MCF 10A (cell line): ENCODE data around the gene GRHPR. TPM values are rescaled to one million over a fixed set of nuclear protein-coding genes. Genes with fewer than 3 reads are reported as not detected.

Experiments used
- BruUV-seq: library from RNA; stranded (reverse); fragments of 400-500 nt; replicated peaks from 2 replicates; lab custom pipeline; 2021; lab: Mats Ljungman, UMichigan
- CTCF ChIA-PET: fragments of 300-600 bp; sonication (Branson Sonifier 250); formaldehyde crosslinking; extraction: SDS; loops from one replicate; lab custom pipeline; 2021; ENCODE audit warnings: antibody characterized with exemption, inconsistent platforms; lab: Yijun Ruan, JAX
- POLR2A ChIA-PET: fragments of 300-600, 350-650 bp; sonication (Branson Sonifier 250); formaldehyde crosslinking; extraction: SDS; loops from one replicate; lab custom pipeline; 2020; ENCODE audit warnings: antibody characterized with exemption, inconsistent platforms; lab: Yijun Ruan, JAX
- DNase-seq: peaks from one replicate; pipeline ENCODE4 v3.0.0-alpha.2; 2018; ENCODE audit not compliant: unreplicated experiment
- H3K27ac Mint-ChIP-seq: one replicate; pipeline ENCODE4 v1.8.0; 2022; ENCODE audit warnings: mild to moderate bottlenecking, low read depth, mixed read lengths; ENCODE audit not compliant: unreplicated experiment
- H3K27me3 Mint-ChIP-seq: one replicate; pipeline ENCODE4 v1.8.0; 2022; ENCODE audit warnings: mixed read lengths; ENCODE audit not compliant: insufficient read depth, unreplicated experiment
- H3K36me3 Mint-ChIP-seq: one replicate; pipeline ENCODE4 v1.8.0; 2022; ENCODE audit warnings: mild to moderate bottlenecking, moderate library complexity, mixed read lengths; ENCODE audit not compliant: insufficient read depth, unreplicated experiment
- H3K4me1 Mint-ChIP-seq: one replicate; pipeline ENCODE4 v1.8.0; 2022; ENCODE audit warnings: mixed read lengths; ENCODE audit not compliant: insufficient read depth, unreplicated experiment
- H3K4me3 Mint-ChIP-seq: one replicate; pipeline ENCODE4 v1.8.0; 2022; ENCODE audit warnings: mild to moderate bottlenecking, moderate library complexity, mixed read lengths; ENCODE audit not compliant: unreplicated experiment
- H3K9me3 Mint-ChIP-seq: one replicate; pipeline ENCODE4 v1.8.0; 2022; ENCODE audit warnings: mixed read lengths; ENCODE audit not compliant: unreplicated experiment
- intact Hi-C: fragments of 100-400 bp; cut with micrococcal nuclease; formaldehyde crosslinking; loops from 2 replicates; pipeline ENCODE4 v1.14.1; 2022
- total RNA-seq: library from RNA; stranded (reverse); gene quantifications from 2 replicates; pipeline ENCODE4 v1.2.3, GENCODE V29; 2022
- TF ChIP-seq, protein P1 (sequence below): fragments of 200-600 bp; IDR thresholded peaks from one replicate; pipeline ENCODE4 v1.8.0; 2022; ENCODE audit warnings: antibody characterized with exemption, mild to moderate bottlenecking; ENCODE audit not compliant: unreplicated experiment

Gene GRHPR
- total RNA-seq, 1 experiment from 2014 or later, result 121 TPM

DNA sequence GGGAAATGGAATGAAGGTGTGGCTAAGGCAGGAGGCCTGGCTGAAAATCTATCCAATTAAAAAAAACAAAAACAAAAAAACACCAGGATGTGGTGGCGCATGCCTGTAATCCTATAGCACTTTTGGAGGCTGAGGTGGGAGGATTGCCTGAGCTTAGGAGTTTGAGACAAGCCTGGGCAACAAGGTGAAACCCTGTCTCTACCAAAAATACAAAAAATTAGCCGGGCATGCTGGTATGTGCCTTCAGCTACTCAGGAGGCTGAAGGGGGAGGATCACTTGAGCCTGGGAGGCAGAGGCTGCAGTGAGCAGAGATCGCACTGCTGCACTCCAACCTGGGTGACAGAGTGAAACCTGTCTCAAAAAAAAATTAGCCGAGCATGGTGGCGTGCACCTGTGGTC is 21.1 kb downstream of the GRHPR start:
- no TSS peak for BruUV-seq
- H3K4me1 Mint-ChIP-seq, result no peaks in the 10 kb centered on the region
- ChIA-PET CTCF (interaction anchor here (0.7 kb wide), 1 partner anchor 973 kb away, joined by 4 read pairs; no protein-coding TSS in a partner anchor), POLR2A (interaction anchor here (0.6 to 1.5 kb wide), 3 partner anchors 21 to 28 kb away, joined by 3 to 5 read pairs (median 4); partner anchors contain the start of gene GRHPR)
- no peak overlapping the region for H3K27ac Mint-ChIP-seq
- TF ChIP-seq, protein P1, sequence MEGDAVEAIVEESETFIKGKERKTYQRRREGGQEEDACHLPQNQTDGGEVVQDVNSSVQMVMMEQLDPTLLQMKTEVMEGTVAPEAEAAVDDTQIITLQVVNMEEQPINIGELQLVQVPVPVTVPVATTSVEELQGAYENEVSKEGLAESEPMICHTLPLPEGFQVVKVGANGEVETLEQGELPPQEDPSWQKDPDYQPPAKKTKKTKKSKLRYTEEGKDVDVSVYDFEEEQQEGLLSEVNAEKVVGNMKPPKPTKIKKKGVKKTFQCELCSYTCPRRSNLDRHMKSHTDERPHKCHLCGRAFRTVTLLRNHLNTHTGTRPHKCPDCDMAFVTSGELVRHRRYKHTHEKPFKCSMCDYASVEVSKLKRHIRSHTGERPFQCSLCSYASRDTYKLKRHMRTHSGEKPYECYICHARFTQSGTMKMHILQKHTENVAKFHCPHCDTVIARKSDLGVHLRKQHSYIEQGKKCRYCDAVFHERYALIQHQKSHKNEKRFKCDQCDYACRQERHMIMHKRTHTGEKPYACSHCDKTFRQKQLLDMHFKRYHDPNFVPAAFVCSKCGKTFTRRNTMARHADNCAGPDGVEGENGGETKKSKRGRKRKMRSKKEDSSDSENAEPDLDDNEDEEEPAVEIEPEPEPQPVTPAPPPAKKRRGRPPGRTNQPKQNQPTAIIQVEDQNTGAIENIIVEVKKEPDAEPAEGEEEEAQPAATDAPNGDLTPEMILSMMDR, result no peak
- no peaks in the 10 kb centered on the region for H3K27me3 Mint-ChIP-seq
- H3K4me3 Mint-ChIP-seq, result no peak overlapping the region
- no peaks in the 10 kb centered on the region for H3K9me3 Mint-ChIP-seq
- intact Hi-C loops, result no loop called here
- DNase-seq, result no peak
- H3K36me3 Mint-ChIP-seq, result peaks cover 65% of the 10 kb centered on the region

DNA sequence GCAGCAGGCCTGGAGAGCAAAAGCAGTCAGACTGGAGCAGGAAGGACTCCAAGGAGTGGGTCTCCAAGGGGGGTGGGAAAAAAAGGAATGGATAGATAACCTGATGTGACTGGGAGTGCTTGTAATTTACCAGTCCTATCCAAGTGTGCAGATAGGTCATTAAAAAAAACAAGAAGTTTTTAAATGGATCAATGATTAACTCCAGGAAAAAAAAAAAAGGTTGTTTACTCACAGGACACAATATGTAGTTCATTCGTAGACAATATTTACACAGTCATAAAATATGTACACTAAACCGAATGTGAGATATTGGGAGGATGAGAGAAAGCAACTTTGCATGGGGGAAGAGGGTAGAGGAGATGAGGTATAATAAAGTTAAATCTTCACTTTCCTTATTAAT is 22.4 kb downstream of the GRHPR start:
- intact Hi-C loops, result no loop called here
- TF ChIP-seq, protein P1, result no peak
- BruUV-seq, result no TSS peak

DNA sequence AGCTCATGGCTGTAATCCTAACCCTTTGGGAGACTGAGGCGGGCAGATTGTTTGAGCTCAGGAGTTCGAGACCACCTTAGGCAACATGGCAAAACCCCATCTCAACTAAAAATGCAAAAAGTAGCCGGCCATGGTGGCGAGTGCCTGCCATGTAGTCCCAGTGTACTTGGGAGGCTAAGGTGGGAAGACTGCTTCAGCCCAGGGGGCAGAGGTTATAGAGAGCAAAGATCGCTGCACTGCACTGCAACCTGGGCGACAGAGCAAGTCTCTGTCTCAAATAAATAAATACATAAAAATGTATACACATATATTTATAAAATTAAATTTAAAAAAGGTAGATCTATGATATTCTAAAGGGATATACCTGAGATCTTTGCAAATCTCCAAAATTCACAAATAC is 23.3 kb downstream of the GRHPR start:
- Mint-ChIP-seq H3K27ac (no peak overlapping the region), H3K4me1 (no peaks in the 10 kb centered on the region), H3K9me3 (no peaks in the 10 kb centered on the region), H3K36me3 (peaks cover 63% of the 10 kb centered on the region), H3K27me3 (no peaks in the 10 kb centered on the region), H3K4me3 (no peak overlapping the region)
- POLR2A ChIA-PET, result interaction anchor here (0.6 to 1.4 kb wide), 2 partner anchors 10 to 20 kb away, joined by 3 to 10 read pairs; partner anchors contain the start of gene ZBTB5
- no TSS peak for BruUV-seq
- CTCF ChIA-PET, result no interaction called here
- intact Hi-C loops, result no loop called here
- DNase-seq, result no peak
- TF ChIP-seq, protein P1, result no peak

More for the DNA sequence above, 22.4 kb downstream of the GRHPR start:
- Mint-ChIP-seq H3K9me3 (no peaks in the 10 kb centered on the region), H3K27me3 (no peaks in the 10 kb centered on the region), H3K36me3 (peaks cover 60% of the 10 kb centered on the region), H3K4me3 (no peak overlapping the region), H3K27ac (no peak overlapping the region), H3K4me1 (no peaks in the 10 kb centered on the region)
- ChIA-PET CTCF (no interaction called here), POLR2A (interaction anchor here (0.6 to 1.5 kb wide), 4 partner anchors 14 to 30 kb away, joined by 3 to 5 read pairs (median 4); no protein-coding TSS in a partner anchor)
- no peak for DNase-seq

DNA sequence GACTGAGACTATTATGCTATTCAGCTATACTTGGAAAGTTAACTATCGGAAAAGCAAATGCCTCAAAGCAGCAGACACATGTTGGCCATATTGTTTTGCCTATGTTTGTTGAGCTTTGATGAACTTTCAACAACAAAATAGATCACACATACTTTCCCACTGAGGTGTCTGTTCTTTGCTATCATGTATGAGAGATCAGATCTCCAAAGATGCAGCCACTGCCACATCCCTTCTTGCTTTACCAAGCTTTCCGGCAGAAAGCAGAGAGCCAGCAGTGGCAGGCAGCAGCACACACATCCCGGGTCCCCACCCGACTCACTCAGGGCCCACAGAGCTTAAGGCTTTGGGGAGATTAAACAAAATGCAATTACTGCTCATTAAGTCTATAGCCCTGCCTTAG is 23.9 kb downstream of the GRHPR start:
- no peaks in the 10 kb centered on the region for H3K27me3 Mint-ChIP-seq
- ChIA-PET POLR2A (interaction anchor here (0.6 to 1.4 kb wide), 3 partner anchors 9 to 19 kb away, joined by 3 to 10 read pairs (median 4); partner anchors contain the start of gene ZBTB5), CTCF (no interaction called here)
- no peak for DNase-seq
- H3K4me3 Mint-ChIP-seq, result no peak overlapping the region
- no peaks in the 10 kb centered on the region for H3K9me3 Mint-ChIP-seq
- no peaks in the 10 kb centered on the region for H3K4me1 Mint-ChIP-seq
- H3K36me3 Mint-ChIP-seq, result peaks cover 63% of the 10 kb centered on the region
- intact Hi-C loops, result no loop called here
- TF ChIP-seq, protein P1, result no peak
- BruUV-seq, result no TSS peak
- no peak overlapping the region for H3K27ac Mint-ChIP-seq
